HL-60 (cell line): Measurements from ENCODE around the gene PGAP3.

ENCODE experiments used
- DNase-seq, 2 experiments: peaks; one replicate each; pipeline ENCODE4 v3.0.0-alpha.2; 2010 to 2020; ENCODE audit warnings: low read depth in 1 of 2, low spot score in 1 of 2
- H3K27ac ChIP-seq: fragments of 250-450 bp; sonication (Bioruptor Pico); replicated peaks from 2 replicates; pipeline ENCODE4 v1.5.1; 2020; ENCODE audit warnings: mild to moderate bottlenecking, moderate library complexity
- H3K27me3 ChIP-seq: fragments of 250-450 bp; sonication (Bioruptor Pico); 2 replicates; pipeline ENCODE4 v1.5.1; 2021; ENCODE audit warnings: mild to moderate bottlenecking, moderate library complexity; ENCODE audit not compliant: insufficient read depth, poor library complexity, severe bottlenecking
- H3K4me3 ChIP-seq: replicated peaks from 2 replicates; pipeline ENCODE4 v1.5.1; 2011; ENCODE audit warnings: mild to moderate bottlenecking, control low read depth, low read length; ENCODE audit not compliant: insufficient read depth
- CTCF ChIP-seq: IDR thresholded peaks from one replicate; pipeline ENCODE4 v1.5.1; 2011; ENCODE audit warnings: low read length, control low read depth, inconsistent platforms; ENCODE audit not compliant: insufficient read depth
- GABPA ChIP-seq: IDR thresholded peaks from 2 replicates; pipeline ENCODE4 v1.6.1; 2012; ENCODE audit warnings: low read depth
- POLR2AphosphoS5 ChIP-seq: IDR thresholded peaks from 2 replicates; pipeline ENCODE4 v1.6.1; 2012; ENCODE audit warnings: low read depth
- REST ChIP-seq: IDR thresholded peaks from 2 replicates; pipeline ENCODE4 v1.6.1; 2012; ENCODE audit warnings: low read depth; ENCODE audit not compliant: insufficient replicate concordance
- SPI1 ChIP-seq: IDR thresholded peaks from 2 replicates; pipeline ENCODE4 v1.6.1; 2012; ENCODE audit warnings: low read depth, mild to moderate bottlenecking, borderline replicate concordance

The PGAP3 gene

DNA sequence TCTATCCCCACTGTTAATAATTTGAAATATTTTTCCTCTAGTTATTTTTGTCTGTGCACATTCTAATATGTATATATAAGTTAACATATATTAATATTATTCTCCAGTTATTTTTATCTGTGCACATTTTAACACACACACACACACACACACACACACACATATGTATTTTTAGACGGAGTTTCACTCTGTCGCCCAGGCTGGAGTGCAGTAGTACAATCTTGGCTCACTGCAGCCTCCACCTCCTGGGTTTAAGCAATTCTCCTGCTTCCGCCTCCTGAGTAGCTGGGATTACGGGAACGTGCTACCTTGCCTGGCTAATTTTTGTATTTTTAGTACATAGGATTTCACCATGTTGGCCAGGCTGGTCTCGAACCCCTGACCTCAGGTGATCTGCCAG lies 29.8 kb upstream of the PGAP3 start:
- DNase-seq: no peak
- no peak overlapping the region for H3K4me3 ChIP-seq
- no peak overlapping the region for H3K27ac ChIP-seq
- no peak for TF ChIP-seq SPI1
- TF ChIP-seq GABPA: no peak
- no peak for TF ChIP-seq POLR2AphosphoS5
- TF ChIP-seq CTCF: no peak
- no peak for TF ChIP-seq REST
- H3K27me3 ChIP-seq: no peaks in the 10 kb centered on the region

DNA sequence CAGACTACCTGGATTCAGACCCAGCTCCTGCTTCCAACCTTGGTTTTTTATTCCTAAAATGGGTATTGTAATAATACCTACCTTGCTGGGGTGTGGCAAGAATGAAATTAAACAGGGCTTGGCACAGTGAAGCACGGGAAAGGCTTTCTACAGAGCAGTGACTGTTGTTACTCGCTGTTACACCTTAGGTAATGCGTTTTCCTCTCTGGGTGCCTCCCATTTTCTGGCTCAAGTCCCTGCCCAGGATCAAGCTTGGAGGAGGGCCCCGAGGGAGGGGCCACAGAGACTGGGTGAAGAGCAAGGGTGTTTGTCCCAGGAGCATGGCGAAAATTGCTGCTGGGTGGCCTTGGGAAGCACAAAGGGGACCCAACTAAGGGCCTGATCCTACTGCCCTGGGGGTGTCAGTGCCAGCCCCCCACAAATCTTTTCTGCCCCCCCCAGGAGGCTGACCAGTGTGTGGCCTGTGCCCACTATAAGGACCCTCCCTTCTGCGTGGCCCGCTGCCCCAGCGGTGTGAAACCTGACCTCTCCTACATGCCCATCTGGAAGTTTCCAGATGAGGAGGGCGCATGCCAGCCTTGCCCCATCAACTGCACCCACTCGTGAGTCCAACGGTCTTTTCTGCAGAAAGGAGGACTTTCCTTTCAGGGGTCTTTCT lies 29.2 kb upstream of the PGAP3 start:
- Histone ChIP-seq H3K4me3 (no peak overlapping the region), H3K27me3 (no peaks in the 10 kb centered on the region), H3K27ac (no peak overlapping the region)
- TF ChIP-seq CTCF (no peak), SPI1 (no peak), POLR2AphosphoS5 (no peak), GABPA (no peak), REST (no peak)
- no peak for DNase-seq

GRCh38 chr17:39716073-39716818 lies 28.4 kb upstream of the PGAP3 start:
- Histone ChIP-seq H3K27ac (no peak overlapping the region), H3K27me3 (no peaks in the 10 kb centered on the region), H3K4me3 (no peak overlapping the region)
- TF ChIP-seq GABPA (no peak), CTCF (no peak), SPI1 (no peak), REST (no peak), POLR2AphosphoS5 (no peak)
- DNase-seq: no peak
